Measurements from ENCODE around the gene ATG5.

DNA sequence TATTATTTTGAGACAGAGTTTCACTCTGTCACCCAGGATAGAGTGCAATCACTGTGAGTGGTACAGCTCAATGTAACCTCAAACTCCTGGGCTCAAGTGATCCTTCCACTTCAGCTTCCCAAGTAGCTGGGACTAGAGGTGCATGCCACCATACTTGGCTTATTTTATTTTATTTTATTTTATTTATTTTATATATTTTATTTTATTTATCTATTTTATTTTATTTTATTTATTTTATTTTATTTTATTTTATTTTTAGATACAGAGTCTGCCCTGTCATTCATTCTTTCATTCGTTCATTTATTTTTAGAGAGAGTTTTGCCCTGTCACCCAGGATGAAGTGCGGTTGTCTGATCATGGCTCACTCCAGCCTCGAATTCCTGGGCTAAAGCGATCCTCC, 35.5 kb downstream of the ATG5 start:
- TF ChIP-seq POLR2AphosphoS5 (IDR thresholded peaks at IDR 0.05; ENCODE audit: low read depth, low read length) = no peak
- TF ChIP-seq, protein P1, sequence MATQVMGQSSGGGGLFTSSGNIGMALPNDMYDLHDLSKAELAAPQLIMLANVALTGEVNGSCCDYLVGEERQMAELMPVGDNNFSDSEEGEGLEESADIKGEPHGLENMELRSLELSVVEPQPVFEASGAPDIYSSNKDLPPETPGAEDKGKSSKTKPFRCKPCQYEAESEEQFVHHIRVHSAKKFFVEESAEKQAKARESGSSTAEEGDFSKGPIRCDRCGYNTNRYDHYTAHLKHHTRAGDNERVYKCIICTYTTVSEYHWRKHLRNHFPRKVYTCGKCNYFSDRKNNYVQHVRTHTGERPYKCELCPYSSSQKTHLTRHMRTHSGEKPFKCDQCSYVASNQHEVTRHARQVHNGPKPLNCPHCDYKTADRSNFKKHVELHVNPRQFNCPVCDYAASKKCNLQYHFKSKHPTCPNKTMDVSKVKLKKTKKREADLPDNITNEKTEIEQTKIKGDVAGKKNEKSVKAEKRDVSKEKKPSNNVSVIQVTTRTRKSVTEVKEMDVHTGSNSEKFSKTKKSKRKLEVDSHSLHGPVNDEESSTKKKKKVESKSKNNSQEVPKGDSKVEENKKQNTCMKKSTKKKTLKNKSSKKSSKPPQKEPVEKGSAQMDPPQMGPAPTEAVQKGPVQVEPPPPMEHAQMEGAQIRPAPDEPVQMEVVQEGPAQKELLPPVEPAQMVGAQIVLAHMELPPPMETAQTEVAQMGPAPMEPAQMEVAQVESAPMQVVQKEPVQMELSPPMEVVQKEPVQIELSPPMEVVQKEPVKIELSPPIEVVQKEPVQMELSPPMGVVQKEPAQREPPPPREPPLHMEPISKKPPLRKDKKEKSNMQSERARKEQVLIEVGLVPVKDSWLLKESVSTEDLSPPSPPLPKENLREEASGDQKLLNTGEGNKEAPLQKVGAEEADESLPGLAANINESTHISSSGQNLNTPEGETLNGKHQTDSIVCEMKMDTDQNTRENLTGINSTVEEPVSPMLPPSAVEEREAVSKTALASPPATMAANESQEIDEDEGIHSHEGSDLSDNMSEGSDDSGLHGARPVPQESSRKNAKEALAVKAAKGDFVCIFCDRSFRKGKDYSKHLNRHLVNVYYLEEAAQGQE (IDR thresholded peaks at IDR 0.05; ENCODE audit: insufficient read depth in 1 of 2, low read depth in 2 of 2, low read length in 2 of 2) = no peak
